Left ventricle myocardium inferior (tissue), 1 donor: ENCODE results near the gene SDC4. TPM values are rescaled to one million over a fixed set of nuclear protein-coding genes. Genes with fewer than 3 reads are reported as not detected.

ENCODE experiments used
- DNase-seq: peaks from one replicate; pipeline ENCODE4 v3.0.0-alpha.2; 2020
- H3K27ac ChIP-seq: fragments of 200-600 bp; replicated peaks from 2 replicates; pipeline ENCODE4 v1.8.0; 2021
- H3K27me3 ChIP-seq: fragments of 200-600 bp; 2 replicates; pipeline ENCODE4 v1.8.0; 2021; ENCODE audit warnings: low read depth
- H3K36me3 ChIP-seq: fragments of 200-600 bp; 2 replicates; pipeline ENCODE4 v1.8.0; 2021
- H3K4me1 ChIP-seq: fragments of 200-600 bp; 2 replicates; pipeline ENCODE4 v1.8.0; 2021
- H3K4me3 ChIP-seq: fragments of 200-600 bp; 2 replicates; pipeline ENCODE4 v1.8.0; 2021; ENCODE audit warnings: mild to moderate bottlenecking, moderate library complexity
- H3K9me3 ChIP-seq: fragments of 200-600 bp; replicated peaks from 2 replicates; pipeline ENCODE4 v1.8.0; 2021
- intact Hi-C: fragments of 100-400 bp; cut with micrococcal nuclease; formaldehyde crosslinking; loops from one replicate; pipeline ENCODE4 v1.11.0; 2022
- total RNA-seq: library from RNA; stranded (reverse); fragmentation: NEBNext Ultra II Directional; extraction: Animal tissue kit (Norgen Biotek cat#: 25700); gene quantifications from one replicate; pipeline ENCODE4 v1.2.1, GENCODE V29; 2021
- TF ChIP-seq, protein P1 (sequence below): fragments of 200-600 bp; IDR thresholded peaks from 2 replicates; pipeline ENCODE4 v1.8.0; 2021; ENCODE audit warnings: antibody characterized with exemption, mild to moderate bottlenecking, borderline replicate concordance
- donor health status: DM: no; HTN: yes; CAD: no; lungs with severe emphysema.

SDC4 gene
- total RNA-seq, 1 donor from 2014 or later: 77.4 TPM

DNA sequence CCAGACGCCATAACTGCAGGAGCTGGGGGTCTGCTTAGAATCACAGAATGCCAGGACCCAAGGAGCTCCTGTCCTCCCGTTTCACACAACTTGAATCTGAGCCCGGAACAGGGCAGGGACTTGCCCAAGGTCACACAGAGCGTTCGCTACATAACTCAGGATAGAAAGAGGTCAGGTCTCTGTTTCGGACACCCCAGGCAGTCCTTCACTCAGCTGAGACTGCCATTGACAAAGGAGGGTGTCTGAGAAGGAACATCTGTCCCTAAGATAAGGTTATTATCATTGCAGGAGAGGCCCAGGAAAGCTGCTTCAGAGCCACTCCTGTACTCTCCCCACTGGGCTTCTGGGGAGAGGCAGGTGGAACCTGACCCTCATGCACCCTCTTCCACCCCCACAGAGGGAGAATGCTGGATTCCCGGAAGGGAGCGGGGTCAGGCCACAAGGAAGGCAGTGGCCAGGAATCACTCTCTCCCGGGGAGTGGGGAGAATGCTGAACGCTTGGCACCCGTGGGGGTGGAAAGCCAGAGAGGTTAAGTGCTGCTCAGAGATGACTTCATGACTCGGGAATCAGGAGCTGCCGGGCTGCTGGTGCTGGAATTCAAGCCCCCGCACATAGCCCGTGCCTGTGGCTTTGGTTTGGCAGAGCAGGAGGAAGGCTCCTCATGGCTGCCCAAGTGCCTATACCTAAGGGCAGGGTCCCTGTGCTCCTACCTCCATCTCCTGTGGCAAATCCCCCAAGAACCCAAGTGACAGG is 10.7 kb downstream of the SDC4 start:
- Histone ChIP-seq H3K9me3 (no peaks in the 10 kb centered on the region), H3K4me1 (peaks cover 80% of the 10 kb centered on the region), H3K36me3 (peaks cover 40% of the 10 kb centered on the region), H3K4me3 (peak overlapping the region; percentile 38), H3K27me3 (no peaks in the 10 kb centered on the region), H3K27ac (peak overlapping the region; percentile 94)
- TF ChIP-seq, protein P1, sequence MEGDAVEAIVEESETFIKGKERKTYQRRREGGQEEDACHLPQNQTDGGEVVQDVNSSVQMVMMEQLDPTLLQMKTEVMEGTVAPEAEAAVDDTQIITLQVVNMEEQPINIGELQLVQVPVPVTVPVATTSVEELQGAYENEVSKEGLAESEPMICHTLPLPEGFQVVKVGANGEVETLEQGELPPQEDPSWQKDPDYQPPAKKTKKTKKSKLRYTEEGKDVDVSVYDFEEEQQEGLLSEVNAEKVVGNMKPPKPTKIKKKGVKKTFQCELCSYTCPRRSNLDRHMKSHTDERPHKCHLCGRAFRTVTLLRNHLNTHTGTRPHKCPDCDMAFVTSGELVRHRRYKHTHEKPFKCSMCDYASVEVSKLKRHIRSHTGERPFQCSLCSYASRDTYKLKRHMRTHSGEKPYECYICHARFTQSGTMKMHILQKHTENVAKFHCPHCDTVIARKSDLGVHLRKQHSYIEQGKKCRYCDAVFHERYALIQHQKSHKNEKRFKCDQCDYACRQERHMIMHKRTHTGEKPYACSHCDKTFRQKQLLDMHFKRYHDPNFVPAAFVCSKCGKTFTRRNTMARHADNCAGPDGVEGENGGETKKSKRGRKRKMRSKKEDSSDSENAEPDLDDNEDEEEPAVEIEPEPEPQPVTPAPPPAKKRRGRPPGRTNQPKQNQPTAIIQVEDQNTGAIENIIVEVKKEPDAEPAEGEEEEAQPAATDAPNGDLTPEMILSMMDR: no peak
- DNase-seq: peak; percentile 46
- intact Hi-C loops: no loop called here

DNA sequence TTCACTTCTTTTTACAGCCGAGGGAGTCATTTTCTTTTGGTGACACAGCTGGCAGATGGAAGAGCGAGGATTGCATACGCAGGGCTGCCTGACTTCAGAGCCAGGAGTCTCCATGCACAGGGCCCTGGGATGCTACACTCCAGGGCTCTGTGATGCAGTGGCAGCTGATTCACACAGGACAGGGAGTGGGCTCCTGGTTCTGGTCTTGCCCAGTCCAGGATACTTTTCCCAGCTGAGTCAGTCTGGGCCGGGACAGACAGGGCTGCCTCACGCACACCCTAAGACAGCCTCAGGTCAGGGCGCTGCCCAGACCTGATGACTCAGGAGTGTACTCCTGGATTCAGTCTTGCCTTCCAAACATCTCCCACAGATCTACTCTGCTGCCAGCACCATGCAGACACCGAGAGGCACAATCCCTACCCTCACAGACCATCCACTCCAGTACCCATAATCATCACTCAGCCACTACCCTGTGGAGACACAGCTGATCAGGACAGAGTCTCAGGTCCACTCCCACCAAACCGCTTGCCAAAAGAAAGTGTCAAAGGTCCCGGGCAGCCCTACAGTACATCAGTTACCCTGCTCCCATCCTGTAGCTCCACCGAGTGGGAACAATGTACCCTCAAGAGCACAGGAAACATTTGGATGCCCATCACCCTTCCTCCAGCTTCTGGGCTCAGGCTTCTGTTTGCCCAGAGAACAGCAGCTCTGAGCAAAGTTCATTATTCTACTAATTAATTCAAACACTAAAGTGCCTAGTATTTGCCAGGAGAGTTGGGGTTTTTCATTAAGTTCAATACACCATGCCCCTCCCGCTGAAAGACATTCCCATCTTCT is 11.5 kb downstream of the SDC4 start:
- Histone ChIP-seq H3K4me1 (peaks cover 80% of the 10 kb centered on the region), H3K36me3 (peaks cover 48% of the 10 kb centered on the region), H3K27me3 (no peaks in the 10 kb centered on the region), H3K9me3 (no peaks in the 10 kb centered on the region), H3K27ac (peak overlapping the region; percentile 94), H3K4me3 (peak overlapping the region; percentile 38)
- TF ChIP-seq, protein P1: no peak
- no peak for DNase-seq
- intact Hi-C loops: no loop called here

DNA sequence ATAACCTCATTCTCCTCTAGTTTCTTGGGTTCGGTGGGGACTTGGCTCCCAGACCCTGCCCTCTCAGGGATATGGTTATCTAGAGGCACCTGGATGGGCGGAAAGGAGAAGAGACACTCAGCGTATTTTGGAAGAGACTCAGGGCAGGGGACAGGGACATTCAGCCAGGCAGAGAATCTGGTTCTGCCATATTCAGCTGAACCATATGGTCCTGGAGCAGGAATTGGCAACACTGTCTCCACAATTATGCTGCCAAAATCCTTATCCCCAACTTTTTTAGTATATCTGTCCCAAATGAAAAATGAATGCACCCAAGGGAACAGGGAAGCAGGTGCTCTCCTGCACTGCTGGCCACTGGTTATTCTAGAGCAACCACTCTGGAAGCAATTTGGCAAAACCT is 17.7 kb downstream of the SDC4 start:
- intact Hi-C loops: no loop called here
- peaks cover 93% of the 10 kb centered on the region for H3K36me3 ChIP-seq
- no peak overlapping the region for H3K27ac ChIP-seq
- H3K4me3 ChIP-seq: no peak overlapping the region
- no peaks in the 10 kb centered on the region for H3K27me3 ChIP-seq
- no peak for DNase-seq
- TF ChIP-seq, protein P1: no peak
- peaks cover 23% of the 10 kb centered on the region for H3K4me1 ChIP-seq
- no peaks in the 10 kb centered on the region for H3K9me3 ChIP-seq

DNA sequence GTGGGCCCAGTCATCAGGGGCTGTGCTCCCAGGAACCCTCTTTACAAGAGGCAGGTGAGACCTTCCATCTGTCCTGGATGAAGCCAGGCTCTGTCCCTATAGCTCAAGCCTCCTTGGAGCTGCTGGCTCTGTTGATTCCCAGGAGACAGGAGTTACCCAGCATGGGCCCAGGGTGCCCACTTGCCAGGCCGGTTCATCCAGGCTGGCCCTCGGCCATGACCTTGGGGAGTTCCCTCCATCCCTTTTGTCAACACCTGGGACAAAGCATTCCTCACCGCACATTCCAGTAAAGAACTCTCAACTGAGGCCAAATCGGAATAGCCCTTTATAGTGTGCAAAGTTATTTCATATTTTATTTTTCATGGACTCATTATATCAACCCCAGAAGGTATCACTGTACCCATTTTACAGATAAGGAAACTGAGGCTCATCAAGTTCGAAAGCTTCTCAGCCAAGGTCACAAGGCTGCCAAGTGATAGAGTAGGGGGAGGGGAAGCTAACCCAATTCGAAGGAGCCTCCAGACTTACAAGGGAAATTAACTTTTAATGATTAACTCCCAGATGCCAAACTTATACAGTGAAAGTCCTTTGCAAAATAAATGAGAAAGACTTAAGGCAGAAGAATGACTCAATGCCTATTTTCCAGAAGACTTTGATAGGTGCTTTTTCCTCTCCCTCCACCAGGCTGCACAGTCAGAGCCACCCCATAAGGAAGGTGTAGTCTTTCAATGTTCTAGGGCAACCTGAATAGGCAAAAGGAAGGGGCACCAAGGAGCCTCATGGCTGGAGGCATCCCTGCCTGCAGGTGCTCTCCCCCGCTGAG is 18.5 kb downstream of the SDC4 start:
- Histone ChIP-seq H3K27ac (no peak overlapping the region), H3K9me3 (no peaks in the 10 kb centered on the region), H3K4me1 (peaks cover 23% of the 10 kb centered on the region), H3K36me3 (peaks cover 89% of the 10 kb centered on the region), H3K27me3 (no peaks in the 10 kb centered on the region), H3K4me3 (no peak overlapping the region)
- TF ChIP-seq, protein P1: no peak
- no peak for DNase-seq
- intact Hi-C loops: loop anchor here (5.0 kb wide), 1 partner anchor 118 kb away; no protein-coding TSS in a partner anchor

DNA sequence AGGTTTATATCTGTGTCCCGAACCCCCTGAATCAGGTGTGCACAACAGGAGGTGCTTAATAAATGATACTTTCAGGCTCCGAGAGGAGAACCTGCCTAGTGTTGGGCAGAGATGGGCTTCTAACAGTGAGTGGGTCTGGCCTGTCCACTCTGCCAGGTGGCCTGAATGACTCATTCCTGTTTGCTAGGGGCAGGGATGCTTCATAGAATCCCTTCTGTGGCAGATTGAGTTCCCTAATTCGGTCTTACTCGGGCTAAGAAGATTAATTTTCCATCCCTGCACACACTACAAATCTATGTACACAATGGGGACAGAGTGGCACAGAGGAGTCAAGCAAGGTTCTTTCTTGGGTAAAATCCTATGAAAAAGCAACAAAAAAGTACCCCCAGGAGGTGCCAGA is 19.8 kb downstream of the SDC4 start:
- Histone ChIP-seq H3K36me3 (peaks cover 79% of the 10 kb centered on the region), H3K27me3 (no peaks in the 10 kb centered on the region), H3K4me3 (no peak overlapping the region), H3K9me3 (no peaks in the 10 kb centered on the region), H3K27ac (peak overlapping the region; percentile 23), H3K4me1 (peaks cover 23% of the 10 kb centered on the region)
- no peak for DNase-seq
- intact Hi-C loops: loop anchor here (5.0 kb wide), 1 partner anchor 119 kb away; no protein-coding TSS in a partner anchor
- TF ChIP-seq, protein P1: no peak
